Measurements from ENCODE around the gene FYN.
"Not testable (repeated sequence)": the region's sequence is repeated elsewhere in the genome, so short reads cannot be mapped to it uniquely, and the experiment has no call there.

FYN gene

GRCh38 chr6:111873178-111874024, at the start of gene FYN:
Gene FYN (minus strand): TSS chr6:111873452. CDS start chr6:111720051, 153,401 bp downstream.
- peak; percentile 98 for DNase-seq

- no peak for DNase-seq
Measured at GRCh38 chr6:111922454-111923297, 49.4 kb upstream of the FYN start.

- DNase-seq, result no peak
Measured at GRCh38 chr6:111921103-111921502, 47.9 kb upstream of the FYN start.

- no peak for DNase-seq
Measured at GRCh38 chr6:111920578-111920977, 47.3 kb upstream of the FYN start.

GRCh38 chr6:111918825-111919224, 45.6 kb upstream of the FYN start:
- no peak for DNase-seq

GRCh38 chr6:111916747-111917146, 43.5 kb upstream of the FYN start:
- DNase-seq, result no peak

GRCh38 chr6:111914617-111915016, 41.4 kb upstream of the FYN start:
- DNase-seq, result no peak

GRCh38 chr6:111912904-111913303, 39.7 kb upstream of the FYN start:
- DNase-seq, result no peak

- DNase-seq, result no peak
Measured at GRCh38 chr6:111911428-111911827, 38.2 kb upstream of the FYN start.

- DNase-seq, result no peak
Measured at GRCh38 chr6:111909238-111909637, 36.0 kb upstream of the FYN start.

GRCh38 chr6:111908365-111908764, 35.1 kb upstream of the FYN start:
- DNase-seq, result not testable (repeated sequence)

- DNase-seq, result no peak
Measured at GRCh38 chr6:111900735-111901134, 27.5 kb upstream of the FYN start.

- DNase-seq, result no peak
Measured at GRCh38 chr6:111899531-111899930, 26.3 kb upstream of the FYN start.

- DNase-seq, result no peak
Measured at GRCh38 chr6:111898452-111898851, 25.2 kb upstream of the FYN start.

- no peak for DNase-seq
Measured at GRCh38 chr6:111894951-111895350, 21.7 kb upstream of the FYN start.

- no peak for DNase-seq
Measured at GRCh38 chr6:111894272-111894671, 21.0 kb upstream of the FYN start.

- no peak for DNase-seq
Measured at GRCh38 chr6:111892431-111892830, 19.2 kb upstream of the FYN start.

- no peak for DNase-seq
Measured at GRCh38 chr6:111890988-111891387, 17.7 kb upstream of the FYN start.

GRCh38 chr6:111888928-111889695, 15.9 kb upstream of the FYN start:
- no peak for DNase-seq

- not testable (repeated sequence) for DNase-seq
Measured at GRCh38 chr6:111886793-111887192, 13.5 kb upstream of the FYN start.

- DNase-seq, result no peak
Measured at GRCh38 chr6:111885373-111886027, 12.2 kb upstream of the FYN start.

GRCh38 chr6:111884068-111884467, 10.8 kb upstream of the FYN start:
- DNase-seq, result no peak
